Panc1 (cell line): ENCODE results near the gene SH3RF2.

ENCODE experiments used
- POLR2AphosphoS5 ChIP-seq: IDR thresholded peaks from 2 replicates; pipeline ENCODE4 v1.6.1; 2012; ENCODE audit warnings: mild to moderate bottlenecking, low read depth, low read length, moderate library complexity
- REST ChIP-seq, 2 experiments: IDR thresholded peaks; 2 replicates each; pipeline ENCODE4 v1.6.1; 2011 to 2012; ENCODE audit warnings: low read depth in 2 of 2, control low read depth in 1 of 2, low read length in 1 of 2, mild to moderate bottlenecking in 1 of 2, moderate library complexity in 1 of 2; ENCODE audit not compliant: insufficient read depth in 1 of 2
- TCF7L2 ChIP-seq: IDR thresholded peaks from 2 replicates; pipeline ENCODE4 v1.6.1; 2011; ENCODE audit warnings: mild to moderate bottlenecking, low read depth, low read length, inconsistent platforms
- TF ChIP-seq, protein P1 (sequence below): fragments of 450-650 bp; IDR thresholded peaks from 2 replicates; pipeline ENCODE4 v1.5.1; 2017; ENCODE audit warnings: mild to moderate bottlenecking

GRCh38 chr5:145949474-145949873 lies 13.1 kb downstream of the SH3RF2 start:
- TF ChIP-seq TCF7L2 = no peak
- no peak for TF ChIP-seq POLR2AphosphoS5
- TF ChIP-seq, protein P1, sequence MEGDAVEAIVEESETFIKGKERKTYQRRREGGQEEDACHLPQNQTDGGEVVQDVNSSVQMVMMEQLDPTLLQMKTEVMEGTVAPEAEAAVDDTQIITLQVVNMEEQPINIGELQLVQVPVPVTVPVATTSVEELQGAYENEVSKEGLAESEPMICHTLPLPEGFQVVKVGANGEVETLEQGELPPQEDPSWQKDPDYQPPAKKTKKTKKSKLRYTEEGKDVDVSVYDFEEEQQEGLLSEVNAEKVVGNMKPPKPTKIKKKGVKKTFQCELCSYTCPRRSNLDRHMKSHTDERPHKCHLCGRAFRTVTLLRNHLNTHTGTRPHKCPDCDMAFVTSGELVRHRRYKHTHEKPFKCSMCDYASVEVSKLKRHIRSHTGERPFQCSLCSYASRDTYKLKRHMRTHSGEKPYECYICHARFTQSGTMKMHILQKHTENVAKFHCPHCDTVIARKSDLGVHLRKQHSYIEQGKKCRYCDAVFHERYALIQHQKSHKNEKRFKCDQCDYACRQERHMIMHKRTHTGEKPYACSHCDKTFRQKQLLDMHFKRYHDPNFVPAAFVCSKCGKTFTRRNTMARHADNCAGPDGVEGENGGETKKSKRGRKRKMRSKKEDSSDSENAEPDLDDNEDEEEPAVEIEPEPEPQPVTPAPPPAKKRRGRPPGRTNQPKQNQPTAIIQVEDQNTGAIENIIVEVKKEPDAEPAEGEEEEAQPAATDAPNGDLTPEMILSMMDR = no peak
- TF ChIP-seq REST (IDR thresholded peaks at IDR 0.05; ENCODE audit: insufficient read depth in 1 of 2, low read depth in 2 of 2, low read length in 1 of 2) = no peak
